GM03348 (cell line): Measurements from ENCODE around the gene MYL10.

ENCODE experiments used
- DNase-seq: peaks from one replicate; pipeline ENCODE4 v3.0.0; 2012; ENCODE audit warnings: low spot score

Gene MYL10

GRCh38 chr7:101596898-101597297 is 32.2 kb downstream of the MYL10 start:
- DNase-seq: no peak

GRCh38 chr7:101595766-101596537 is 33.1 kb downstream of the MYL10 start:
- DNase-seq: no peak

- DNase-seq: no peak
These were observed 33.9 kb downstream of the MYL10 start for GRCh38 chr7:101595246-101595645.

- DNase-seq: no peak
These were observed 34.3 kb downstream of the MYL10 start for GRCh38 chr7:101594790-101595189.

GRCh38 chr7:101593556-101593955 is 35.5 kb downstream of the MYL10 start:
- no peak for DNase-seq

GRCh38 chr7:101591504-101591903 is 37.6 kb downstream of the MYL10 start:
- DNase-seq: no peak

- no peak for DNase-seq
These were observed 38.2 kb downstream of the MYL10 start for GRCh38 chr7:101590663-101591435.

GRCh38 chr7:101589976-101590662 is 39.0 kb downstream of the MYL10 start:
- no peak for DNase-seq

GRCh38 chr7:101589052-101589451 is 40.0 kb downstream of the MYL10 start:
- no peak for DNase-seq

GRCh38 chr7:101588131-101588935 is 40.8 kb downstream of the MYL10 start:
- DNase-seq: peak; percentile 5

GRCh38 chr7:101586906-101587677 is 42.0 kb downstream of the MYL10 start:
- DNase-seq: no peak

- DNase-seq: no peak
These were observed 42.8 kb downstream of the MYL10 start for GRCh38 chr7:101586078-101586905.

- DNase-seq: no peak
These were observed 46.1 kb downstream of the MYL10 start for GRCh38 chr7:101582971-101583370.

- DNase-seq: no peak
These were observed 47.2 kb downstream of the MYL10 start for GRCh38 chr7:101581891-101582290.

- DNase-seq: no peak
These were observed 48.5 kb downstream of the MYL10 start for GRCh38 chr7:101580596-101580995.

- no peak for DNase-seq
These were observed 50.5 kb downstream of the MYL10 start for GRCh38 chr7:101578552-101578951.

- DNase-seq: no peak
These were observed 52.1 kb downstream of the MYL10 start for GRCh38 chr7:101576998-101577397.

- DNase-seq: no peak
These were observed 53.4 kb downstream of the MYL10 start for GRCh38 chr7:101575721-101576120.

GRCh38 chr7:101575168-101575567 is 53.9 kb downstream of the MYL10 start:
- DNase-seq: no peak

- DNase-seq: no peak
These were observed 56.9 kb downstream of the MYL10 start for GRCh38 chr7:101572156-101572555.
